ENCODE results near the gene EFEMP1. TPM values are rescaled to one million over a fixed set of nuclear protein-coding genes. Genes with fewer than 3 reads are reported as not detected.
"Not testable (repeated sequence)": the region's sequence is repeated elsewhere in the genome, so short reads cannot be mapped to it uniquely, and the experiment has no call there.

The EFEMP1 gene
- polyA plus RNA-seq, 3 donors, result not detected

- 54% methylated on average over 6 of the region's 7 CpGs for WGBS (ENCODE audit: insufficient coverage)
- no peaks in the 10 kb centered on the region for H3K36me3 ChIP-seq (replicated peaks in 1 of 2; ENCODE audit: control insufficient read depth in 1 of 2, insufficient read depth in 2 of 2, low read length in 2 of 2)
- H3K9ac ChIP-seq (ENCODE audit: insufficient read depth, low read length, poor library complexity, severe bottlenecking), result no peak overlapping the region
- H3K9me3 Mint-ChIP-seq, result peaks cover 0 to 10% (median 4%) of the 10 kb centered on the region in 7 donors
- peaks cover 12 to 13% of the 10 kb centered on the region in 2 donors for H3K4me1 ChIP-seq (ENCODE audit: control insufficient read depth in 1 of 2, insufficient read depth in 2 of 2, low read length in 2 of 2)
- no peaks in the 10 kb centered on the region for H4K20me1 ChIP-seq (ENCODE audit: insufficient read depth, low read length)
- H3K27me3 Mint-ChIP-seq (ENCODE audit: low read depth in 3 of 3), result peaks cover 0 to 3% (median 2%) of the 10 kb centered on the region in 3 donors
- no peak for DNase-seq
- no peak for TF ChIP-seq CTCF (IDR thresholded peaks at IDR 0.05)
- H3K4me3 ChIP-seq (replicated peaks in 1 of 3; ENCODE audit: low read depth in 2 of 3, low read length in 3 of 3), result no peak overlapping the region
- intact Hi-C loops (cut with micrococcal nuclease), result no loop called here
- H2AFZ ChIP-seq (ENCODE audit: insufficient read depth, low read depth, low read length, poor library complexity, severe bottlenecking), result no peak overlapping the region
- peaks cover 4% of the 10 kb centered on the region for H3K4me1 Mint-ChIP-seq
- no peak overlapping the region for H3K4me2 ChIP-seq (replicated peaks; ENCODE audit: extremely low read depth, low read length, poor library complexity, severe bottlenecking)
- peak overlapping the region in 1 of 2 donors; percentile 17 for H3K4me3 Mint-ChIP-seq
- no peak overlapping the region for H3K27ac ChIP-seq (ENCODE audit: low read depth in 1 of 2, low read length in 2 of 2)
- no peak overlapping the region for H3K27ac Mint-ChIP-seq
- no peaks in the 10 kb centered on the region for H3K27me3 ChIP-seq (ENCODE audit: control insufficient read depth in 2 of 2, insufficient read depth in 2 of 2, low read length in 2 of 2)
- peaks cover 0 to 12% of the 10 kb centered on the region in 2 donors for H3K9me3 ChIP-seq (replicated peaks in 1 of 2; ENCODE audit: control insufficient read depth in 1 of 2, insufficient read depth in 1 of 2, low read length in 2 of 2)
- H3K36me3 Mint-ChIP-seq, result no peaks in the 10 kb centered on the region
- H3K79me2 ChIP-seq (ENCODE audit: insufficient read depth, low read length), result no peaks in the 10 kb centered on the region
Measured at GRCh38 chr2:55839182-55839819, 84.3 kb downstream of the EFEMP1 start.

DNA sequence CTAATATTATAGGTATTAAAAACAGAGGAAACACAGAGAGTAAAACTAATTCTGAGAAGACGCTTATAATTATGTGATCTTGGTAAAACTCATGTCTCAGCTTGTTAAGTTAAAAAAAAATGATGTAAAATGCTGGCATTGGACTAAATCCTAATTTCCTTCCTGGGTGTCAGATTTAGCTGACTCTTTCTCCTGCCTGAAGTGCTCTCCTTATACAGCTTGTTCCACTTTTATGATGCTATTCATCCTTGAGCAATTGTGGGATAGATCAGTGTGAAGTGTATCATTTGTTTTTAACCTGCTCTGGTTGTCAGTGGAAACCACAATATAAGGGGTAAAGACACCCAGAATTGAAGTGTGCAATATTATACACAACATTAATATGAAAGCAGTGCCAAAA lies 84.9 kb downstream of the EFEMP1 start:
- H3K4me1 ChIP-seq (ENCODE audit: control insufficient read depth in 1 of 2, insufficient read depth in 2 of 2, low read length in 2 of 2), result peaks cover 7 to 8% of the 10 kb centered on the region in 2 donors
- DNase-seq, result no peak
- no peak overlapping the region for H3K9ac ChIP-seq (ENCODE audit: insufficient read depth, low read length, poor library complexity, severe bottlenecking)
- no peaks in the 10 kb centered on the region for H4K20me1 ChIP-seq (ENCODE audit: insufficient read depth, low read length)
- no peak for TF ChIP-seq CTCF (IDR thresholded peaks at IDR 0.05)
- peaks cover 0 to 12% of the 10 kb centered on the region in 2 donors for H3K9me3 ChIP-seq (replicated peaks in 1 of 2; ENCODE audit: control insufficient read depth in 1 of 2, insufficient read depth in 1 of 2, low read length in 2 of 2)
- 83% methylated on average over 1 of the region's 1 CpG for WGBS (ENCODE audit: insufficient coverage)
- no peaks in the 10 kb centered on the region for H3K79me2 ChIP-seq (ENCODE audit: insufficient read depth, low read length)
- Mint-ChIP-seq H3K4me1 (peaks cover 2% of the 10 kb centered on the region), H3K27me3 (ENCODE audit: low read depth in 3 of 3) (peaks cover 0 to 3% (median 2%) of the 10 kb centered on the region in 3 donors), H3K9me3 (peaks cover 0 to 11% (median 6%) of the 10 kb centered on the region in 7 donors), H3K36me3 (no peaks in the 10 kb centered on the region), H3K27ac (no peak overlapping the region), H3K4me3 (no peak overlapping the region)
- H3K36me3 ChIP-seq (replicated peaks in 1 of 2; ENCODE audit: control insufficient read depth in 1 of 2, insufficient read depth in 2 of 2, low read length in 2 of 2), result no peaks in the 10 kb centered on the region
- no peak overlapping the region for H3K4me3 ChIP-seq (replicated peaks in 1 of 3; ENCODE audit: low read depth in 2 of 3, low read length in 3 of 3)
- H3K27me3 ChIP-seq (ENCODE audit: control insufficient read depth in 2 of 2, insufficient read depth in 2 of 2, low read length in 2 of 2), result no peaks in the 10 kb centered on the region
- intact Hi-C loops (cut with micrococcal nuclease), result no loop called here
- no peak overlapping the region for H3K4me2 ChIP-seq (replicated peaks; ENCODE audit: extremely low read depth, low read length, poor library complexity, severe bottlenecking)
- no peak overlapping the region for H3K27ac ChIP-seq (ENCODE audit: low read depth in 1 of 2, low read length in 2 of 2)
- H2AFZ ChIP-seq (ENCODE audit: insufficient read depth, low read depth, low read length, poor library complexity, severe bottlenecking), result no peak overlapping the region

DNA sequence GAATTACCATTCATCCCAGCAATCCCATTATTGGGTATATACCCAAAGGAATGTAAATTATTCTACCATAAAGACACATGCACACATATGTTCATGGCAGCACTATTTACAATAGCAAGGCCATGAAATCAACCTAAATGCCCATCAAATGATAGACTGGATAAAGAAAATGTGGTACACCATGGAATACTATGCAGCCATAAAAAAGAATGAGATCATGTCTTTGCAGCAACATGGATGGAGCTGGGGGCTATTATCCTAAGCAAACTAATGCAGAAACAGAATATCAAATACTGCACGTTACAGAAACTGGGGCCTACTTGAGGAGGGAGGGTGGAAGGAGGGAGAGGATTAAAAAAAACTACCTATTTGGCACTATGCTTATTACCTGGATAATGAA lies 85.5 kb downstream of the EFEMP1 start:
- H3K27ac ChIP-seq (ENCODE audit: low read depth in 1 of 2, low read length in 2 of 2); H3K4me1 Mint-ChIP-seq; H3K27me3 Mint-ChIP-seq (ENCODE audit: low read depth in 3 of 3); H3K36me3 ChIP-seq (replicated peaks in 1 of 2; ENCODE audit: control insufficient read depth in 1 of 2, insufficient read depth in 2 of 2, low read length in 2 of 2); H3K36me3 Mint-ChIP-seq; H3K79me2 ChIP-seq (ENCODE audit: insufficient read depth, low read length); intact Hi-C loops (cut with micrococcal nuclease); DNase-seq; H3K27ac Mint-ChIP-seq; H3K4me3 Mint-ChIP-seq; H2AFZ ChIP-seq (ENCODE audit: insufficient read depth, low read depth, low read length, poor library complexity, severe bottlenecking); H4K20me1 ChIP-seq (ENCODE audit: insufficient read depth, low read length); H3K27me3 ChIP-seq (ENCODE audit: control insufficient read depth in 2 of 2, insufficient read depth in 2 of 2, low read length in 2 of 2); H3K4me3 ChIP-seq (replicated peaks in 1 of 3; ENCODE audit: low read depth in 2 of 3, low read length in 3 of 3); H3K4me1 ChIP-seq (ENCODE audit: control insufficient read depth in 1 of 2, insufficient read depth in 2 of 2, low read length in 2 of 2); H3K9ac ChIP-seq (ENCODE audit: insufficient read depth, low read length, poor library complexity, severe bottlenecking); H3K4me2 ChIP-seq (replicated peaks; ENCODE audit: extremely low read depth, low read length, poor library complexity, severe bottlenecking): not testable (repeated sequence)
- WGBS (ENCODE audit: insufficient coverage), result no CpG with 5 or more reads among the region's 1 CpG
- peaks cover 0 to 14% (median 6%) of the 10 kb centered on the region in 7 donors for H3K9me3 Mint-ChIP-seq
- peaks cover 0 to 12% of the 10 kb centered on the region in 2 donors for H3K9me3 ChIP-seq (replicated peaks in 1 of 2; ENCODE audit: control insufficient read depth in 1 of 2, insufficient read depth in 1 of 2, low read length in 2 of 2)

All from CD14-positive monocyte (primary cell).